ENCODE data around the gene IL7R.
"Not testable (repeated sequence)": the region's sequence is repeated elsewhere in the genome, so short reads cannot be mapped to it uniquely, and the experiment has no call there.

GRCh38 chr5:35892799-35893198, 36.1 kb downstream of the IL7R start:
- not testable (repeated sequence) for TF ChIP-seq SMC3 (IDR thresholded peaks at IDR 0.05); EP300 (IDR thresholded peaks at IDR 0.05); HOXA7 (CRISPR knock-in tag; IDR thresholded peaks at IDR 0.05); ESRRA (IDR thresholded peaks at IDR 0.05; ENCODE audit: borderline replicate concordance, low read length); REST (IDR thresholded peaks at IDR 0.05)
- TF ChIP-seq, protein P1, sequence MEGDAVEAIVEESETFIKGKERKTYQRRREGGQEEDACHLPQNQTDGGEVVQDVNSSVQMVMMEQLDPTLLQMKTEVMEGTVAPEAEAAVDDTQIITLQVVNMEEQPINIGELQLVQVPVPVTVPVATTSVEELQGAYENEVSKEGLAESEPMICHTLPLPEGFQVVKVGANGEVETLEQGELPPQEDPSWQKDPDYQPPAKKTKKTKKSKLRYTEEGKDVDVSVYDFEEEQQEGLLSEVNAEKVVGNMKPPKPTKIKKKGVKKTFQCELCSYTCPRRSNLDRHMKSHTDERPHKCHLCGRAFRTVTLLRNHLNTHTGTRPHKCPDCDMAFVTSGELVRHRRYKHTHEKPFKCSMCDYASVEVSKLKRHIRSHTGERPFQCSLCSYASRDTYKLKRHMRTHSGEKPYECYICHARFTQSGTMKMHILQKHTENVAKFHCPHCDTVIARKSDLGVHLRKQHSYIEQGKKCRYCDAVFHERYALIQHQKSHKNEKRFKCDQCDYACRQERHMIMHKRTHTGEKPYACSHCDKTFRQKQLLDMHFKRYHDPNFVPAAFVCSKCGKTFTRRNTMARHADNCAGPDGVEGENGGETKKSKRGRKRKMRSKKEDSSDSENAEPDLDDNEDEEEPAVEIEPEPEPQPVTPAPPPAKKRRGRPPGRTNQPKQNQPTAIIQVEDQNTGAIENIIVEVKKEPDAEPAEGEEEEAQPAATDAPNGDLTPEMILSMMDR (IDR thresholded peaks at IDR 0.05): not testable (repeated sequence)
- TF ChIP-seq, protein P2, sequence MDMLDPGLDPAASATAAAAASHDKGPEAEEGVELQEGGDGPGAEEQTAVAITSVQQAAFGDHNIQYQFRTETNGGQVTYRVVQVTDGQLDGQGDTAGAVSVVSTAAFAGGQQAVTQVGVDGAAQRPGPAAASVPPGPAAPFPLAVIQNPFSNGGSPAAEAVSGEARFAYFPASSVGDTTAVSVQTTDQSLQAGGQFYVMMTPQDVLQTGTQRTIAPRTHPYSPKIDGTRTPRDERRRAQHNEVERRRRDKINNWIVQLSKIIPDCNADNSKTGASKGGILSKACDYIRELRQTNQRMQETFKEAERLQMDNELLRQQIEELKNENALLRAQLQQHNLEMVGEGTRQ (IDR thresholded peaks at IDR 0.05): not testable (repeated sequence)
